ENCODE data around the gene CHMP3. TPM values are rescaled to one million over a fixed set of nuclear protein-coding genes. Genes with fewer than 3 reads are reported as not detected.

The CHMP3 gene
- total and polyA plus RNA-seq, 2 of the 13 experiments (the other 11 are each of a cell fraction or from before 2014, with no cell fraction given): 64.1 to 114 TPM

DNA sequence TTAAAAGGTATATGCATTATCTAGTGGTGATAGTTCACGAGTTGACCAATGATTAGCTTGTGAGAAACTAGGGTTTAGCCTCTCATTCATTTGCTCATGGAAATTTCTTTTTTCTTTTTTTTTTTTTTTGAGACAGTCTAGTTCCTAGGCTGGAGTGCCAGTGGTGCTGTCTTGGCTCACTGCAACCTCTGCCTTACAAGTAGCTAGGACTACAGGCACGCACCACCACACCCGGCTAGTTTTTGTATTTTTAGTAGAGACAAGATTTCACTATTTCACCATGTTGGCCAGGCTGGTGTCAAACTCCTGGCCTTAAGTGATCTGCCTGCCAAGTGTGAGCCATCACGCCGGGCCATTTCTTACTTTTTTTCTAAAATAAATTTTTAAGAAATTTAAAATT is 108.1 kb downstream of the CHMP3 start:
- H3K27ac ChIP-seq (ENCODE audit: extremely low read length, insufficient read depth, low read length): no peak overlapping the region
- FAIRE-seq: no peak
- H3K36me3 ChIP-seq (replicated peaks in 1 of 2; ENCODE audit: control insufficient read depth in 1 of 2, insufficient read depth in 2 of 2, low read length in 2 of 2): peaks cover 41 to 96% of the 10 kb centered on the region in 2 experiments
- no peak overlapping the region for H3K4me2 ChIP-seq (ENCODE audit: low read depth, low read length)
- ATAC-seq: no peak
- CTCF ChIA-PET (ENCODE audit: low intra/inter-chr PET ratio, low total read pairs): no interaction called here
- H3K9me3 ChIP-seq (ENCODE audit: low read length): no peaks in the 10 kb centered on the region
- in situ Hi-C loops (cut with HindIII; ENCODE audit: extremely low pct_ligation_motif_present, low pct_unique_long_range_greater_than_20kb) (no loop called here), intact Hi-C loops (cut with micrococcal nuclease; ENCODE audit: unreplicated experiment) (no loop called here)
- POLR2A ChIA-PET: interaction anchor here (1.3 to 1.4 kb wide), 2 partner anchors 13 to 14 kb away, joined by 4 to 5 read pairs; partner anchors contain the start of gene KDM3A
- peaks cover 6% of the 10 kb centered on the region for H3K79me2 ChIP-seq (ENCODE audit: insufficient read depth, low read length)
- H3K27me3 ChIP-seq (ENCODE audit: control insufficient read depth in 1 of 2, insufficient read depth in 2 of 2, low read length in 2 of 2): no peaks in the 10 kb centered on the region
- no peak overlapping the region for H3K4me3 ChIP-seq (replicated peaks in 1 of 3; ENCODE audit: insufficient read depth in 1 of 3, low read depth in 2 of 3, low read length in 3 of 3)
- WGBS (ENCODE audit: low lambda C conversion rate): 96% methylated on average over 5 of the region's 5 CpGs
- no peak for DNase-seq (ENCODE audit: low spot score)
- no peak overlapping the region for H3K9ac ChIP-seq (ENCODE audit: insufficient read depth, low read depth, low read length)
- no peaks in the 10 kb centered on the region for H4K20me1 ChIP-seq (ENCODE audit: insufficient read depth, low read length)
- BruUV-seq (replicated peaks): no TSS peak
- H2AFZ ChIP-seq (ENCODE audit: low read length): no peak overlapping the region
- H3K4me1 ChIP-seq (ENCODE audit: insufficient read depth, low read length): no peaks in the 10 kb centered on the region
- TF ChIP-seq, protein P1, sequence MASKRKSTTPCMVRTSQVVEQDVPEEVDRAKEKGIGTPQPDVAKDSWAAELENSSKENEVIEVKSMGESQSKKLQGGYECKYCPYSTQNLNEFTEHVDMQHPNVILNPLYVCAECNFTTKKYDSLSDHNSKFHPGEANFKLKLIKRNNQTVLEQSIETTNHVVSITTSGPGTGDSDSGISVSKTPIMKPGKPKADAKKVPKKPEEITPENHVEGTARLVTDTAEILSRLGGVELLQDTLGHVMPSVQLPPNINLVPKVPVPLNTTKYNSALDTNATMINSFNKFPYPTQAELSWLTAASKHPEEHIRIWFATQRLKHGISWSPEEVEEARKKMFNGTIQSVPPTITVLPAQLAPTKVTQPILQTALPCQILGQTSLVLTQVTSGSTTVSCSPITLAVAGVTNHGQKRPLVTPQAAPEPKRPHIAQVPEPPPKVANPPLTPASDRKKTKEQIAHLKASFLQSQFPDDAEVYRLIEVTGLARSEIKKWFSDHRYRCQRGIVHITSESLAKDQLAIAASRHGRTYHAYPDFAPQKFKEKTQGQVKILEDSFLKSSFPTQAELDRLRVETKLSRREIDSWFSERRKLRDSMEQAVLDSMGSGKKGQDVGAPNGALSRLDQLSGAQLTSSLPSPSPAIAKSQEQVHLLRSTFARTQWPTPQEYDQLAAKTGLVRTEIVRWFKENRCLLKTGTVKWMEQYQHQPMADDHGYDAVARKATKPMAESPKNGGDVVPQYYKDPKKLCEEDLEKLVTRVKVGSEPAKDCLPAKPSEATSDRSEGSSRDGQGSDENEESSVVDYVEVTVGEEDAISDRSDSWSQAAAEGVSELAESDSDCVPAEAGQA (IDR thresholded peaks at IDR 0.05; ENCODE audit: low read depth): no peak
- TF ChIP-seq, protein P1 (CRISPR knock-in tag; IDR thresholded peaks at IDR 0.05; ENCODE audit: borderline replicate concordance): no peak
- TF ChIP-seq CEBPB (IDR thresholded peaks at IDR 0.05; ENCODE audit: borderline replicate concordance, low read depth, low read length) (no peak), HDAC6 (IDR thresholded peaks at IDR 0.05; ENCODE audit: low read depth, low read length) (no peak), GATAD1 (CRISPR knock-in tag; IDR thresholded peaks at IDR 0.05) (no peak), ZNF562 (CRISPR knock-in tag; IDR thresholded peaks at IDR 0.05; ENCODE audit: borderline replicate concordance) (no peak), GLI4 (CRISPR knock-in tag; IDR thresholded peaks at IDR 0.05; ENCODE audit: borderline replicate concordance) (no peak), ZNF354B (CRISPR knock-in tag; IDR thresholded peaks at IDR 0.05) (no peak)
- TF ChIP-seq, protein P2, sequence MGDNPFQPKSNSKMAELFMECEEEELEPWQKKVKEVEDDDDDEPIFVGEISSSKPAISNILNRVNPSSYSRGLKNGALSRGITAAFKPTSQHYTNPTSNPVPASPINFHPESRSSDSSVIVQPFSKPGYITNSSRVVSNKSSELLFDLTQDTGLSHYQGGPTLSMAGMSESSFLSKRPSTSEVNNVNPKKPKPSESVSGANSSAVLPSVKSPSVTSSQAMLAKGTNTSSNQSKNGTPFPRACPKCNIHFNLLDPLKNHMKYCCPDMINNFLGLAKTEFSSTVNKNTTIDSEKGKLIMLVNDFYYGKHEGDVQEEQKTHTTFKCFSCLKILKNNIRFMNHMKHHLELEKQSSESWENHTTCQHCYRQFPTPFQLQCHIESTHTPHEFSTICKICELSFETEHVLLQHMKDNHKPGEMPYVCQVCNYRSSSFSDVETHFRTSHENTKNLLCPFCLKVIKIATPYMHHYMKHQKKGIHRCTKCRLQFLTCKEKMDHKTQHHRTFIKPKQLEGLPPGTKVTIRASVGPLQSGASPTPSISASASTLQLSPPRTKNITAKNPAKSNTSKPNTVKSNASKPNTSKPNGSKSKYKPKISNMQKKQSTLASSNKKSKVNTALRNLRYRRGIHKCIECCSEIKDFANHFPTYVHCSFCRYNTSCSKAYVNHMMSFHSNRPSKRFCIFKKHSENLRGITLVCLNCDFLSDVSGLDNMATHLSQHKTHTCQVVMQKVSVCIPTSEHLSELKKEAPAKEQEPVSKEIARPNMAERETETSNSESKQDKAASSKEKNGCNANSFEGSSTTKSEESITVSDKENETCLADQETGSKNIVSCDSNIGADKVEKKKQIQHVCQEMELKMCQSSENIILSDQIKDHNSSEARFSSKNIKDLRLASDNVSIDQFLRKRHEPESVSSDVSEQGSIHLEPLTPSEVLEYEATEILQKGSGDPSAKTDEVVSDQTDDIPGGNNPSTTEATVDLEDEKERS (CRISPR knock-in tag; IDR thresholded peaks at IDR 0.05): no peak

Measured in HepG2 (cell line).